Smooth muscle cell of the brain vasculature (primary cell): Measurements from ENCODE around the gene CDK8.

ENCODE experiments used
- DNase-seq: peaks from one replicate; pipeline ENCODE4 v3.0.0-alpha.2; 2012; ENCODE audit warnings: low read depth, low spot score

Gene CDK8

DNA sequence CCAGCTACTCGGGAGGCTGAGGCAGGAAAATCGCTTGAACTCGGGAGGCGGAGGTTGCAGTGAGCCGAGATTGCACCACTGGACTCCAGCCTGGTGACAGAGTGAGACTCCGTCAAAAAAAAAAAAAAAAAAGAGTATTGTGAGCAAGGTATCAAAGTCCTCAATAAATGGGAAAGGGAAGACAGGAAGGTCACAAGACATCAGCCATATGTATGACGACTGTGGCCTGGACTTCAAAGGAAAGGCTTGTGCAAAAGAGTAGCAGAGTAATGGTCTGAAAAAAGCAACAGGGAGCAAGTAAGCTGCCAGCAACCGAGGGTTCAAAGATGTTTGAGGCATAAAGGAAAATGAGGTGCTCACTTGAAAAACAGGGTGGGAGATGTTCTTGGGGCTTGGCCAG lies 187.5 kb downstream of the CDK8 start:
- no peak for DNase-seq

DNA sequence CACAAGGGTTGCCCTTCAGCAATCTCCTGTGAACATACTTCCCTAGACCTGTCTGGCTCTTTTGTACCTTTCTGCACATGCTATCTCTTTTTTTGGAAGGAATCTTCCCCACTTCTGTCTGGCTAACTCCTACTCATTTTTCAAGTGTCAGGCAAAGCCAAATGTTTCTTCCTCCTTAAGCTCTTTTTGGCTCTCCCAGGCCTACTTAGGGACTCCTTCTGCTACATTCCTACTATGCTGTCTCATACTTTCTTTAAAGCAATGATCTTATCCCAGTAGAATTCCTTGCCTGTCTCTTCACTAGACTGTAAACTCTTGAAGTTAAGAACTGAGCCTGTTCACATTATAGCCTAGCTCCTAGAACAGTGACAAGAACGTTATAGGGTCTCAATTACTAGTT lies 188.6 kb downstream of the CDK8 start:
- no peak for DNase-seq

DNA sequence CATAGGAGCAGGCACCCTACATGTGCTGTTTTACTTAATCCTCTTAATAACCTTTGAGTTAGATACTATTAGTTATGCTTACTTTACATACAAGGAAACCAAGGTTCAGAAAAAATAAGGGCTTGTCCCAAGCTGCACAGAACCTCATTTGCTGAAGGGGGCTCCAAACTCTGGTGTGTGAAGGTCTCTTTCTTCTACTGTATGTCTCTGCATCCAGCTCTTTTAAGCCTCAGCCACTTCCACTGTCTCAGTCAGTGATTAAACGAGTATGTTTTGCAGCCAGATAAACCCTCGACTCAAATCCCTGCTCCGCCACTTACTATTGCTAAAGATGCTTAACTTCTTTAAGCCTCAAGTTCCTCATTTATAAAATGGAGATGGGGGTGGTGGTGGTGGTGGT lies 191.2 kb downstream of the CDK8 start:
- no peak for DNase-seq

DNA sequence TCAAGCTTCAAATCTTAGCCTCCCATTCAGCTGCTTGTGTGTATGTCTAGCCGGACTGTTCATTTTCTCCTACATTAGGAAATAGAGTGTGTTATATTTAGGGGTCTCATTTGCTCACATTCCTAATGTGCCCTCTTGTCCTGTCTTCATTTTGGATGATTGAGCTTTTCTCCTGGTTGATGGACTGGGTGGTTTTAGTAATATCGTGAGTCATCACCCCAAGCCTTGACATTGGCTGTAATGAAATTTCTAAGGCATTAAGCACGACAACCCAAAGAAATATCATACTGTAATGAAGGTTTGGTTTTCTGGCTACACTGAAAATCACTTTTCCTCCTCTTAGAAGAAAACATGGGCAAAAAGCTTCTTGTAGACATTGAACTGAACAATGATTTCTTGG lies 192.8 kb downstream of the CDK8 start:
- no peak for DNase-seq

DNA sequence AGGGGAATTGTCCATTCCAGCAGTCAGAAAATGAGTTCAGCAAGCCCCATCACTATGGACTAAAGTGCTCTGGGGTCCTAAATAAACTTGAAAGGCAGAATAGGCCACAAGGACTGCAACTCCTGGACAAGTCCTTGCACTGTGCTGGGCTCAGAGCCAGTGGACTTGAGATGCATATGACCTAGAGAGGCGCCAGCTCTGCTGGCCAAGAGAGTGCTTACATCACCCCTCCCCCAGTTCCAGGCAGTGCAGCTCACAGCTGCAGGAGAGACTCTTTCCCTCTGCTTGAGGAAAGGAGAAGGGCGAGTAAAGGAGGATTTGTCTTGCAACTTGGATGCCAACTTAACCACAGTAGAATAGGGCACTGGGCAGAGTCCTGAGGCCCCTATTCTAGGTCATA lies 194.1 kb downstream of the CDK8 start:
- DNase-seq: no peak

DNA sequence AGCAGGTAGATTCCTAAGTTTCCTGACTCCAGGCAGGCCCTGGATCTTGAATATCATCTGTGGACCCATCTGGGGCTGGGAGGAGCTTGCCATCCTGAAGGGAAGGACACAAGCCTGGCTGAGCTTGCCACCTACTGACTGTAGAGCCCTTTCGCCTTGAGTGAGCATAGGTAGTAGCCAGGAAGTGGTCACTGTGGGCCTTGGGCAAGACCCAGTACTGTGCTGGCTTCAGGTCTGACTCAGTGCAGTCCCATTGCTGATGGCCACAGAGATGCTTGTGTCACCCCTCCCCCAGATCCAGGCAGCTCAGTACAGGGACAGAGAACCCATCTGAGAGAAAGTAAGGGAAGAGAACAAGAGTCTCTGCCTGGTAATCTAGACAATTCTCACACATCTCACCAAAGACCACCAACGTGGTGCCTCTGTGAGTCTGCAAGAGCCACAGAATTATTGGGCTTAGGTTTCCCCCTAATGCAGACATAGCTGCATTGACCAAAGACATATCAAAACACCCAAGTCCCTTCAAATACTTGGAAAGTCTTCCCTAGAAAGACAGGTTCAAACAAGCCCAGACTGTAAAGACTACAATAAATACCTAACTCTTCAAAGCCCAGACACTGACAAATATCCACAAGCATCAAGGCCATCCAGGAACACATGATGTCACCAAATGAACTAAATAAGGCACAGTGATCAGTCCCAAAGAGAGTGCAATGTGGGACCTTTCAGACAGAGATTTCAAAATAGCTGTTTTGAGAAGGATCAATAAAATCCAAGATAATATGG lies 195.3 kb downstream of the CDK8 start:
- DNase-seq: no peak
